GM23338 (cell line): ENCODE results near the gene NTRK3.

Experiments used
- CREB1 ChIP-seq: fragments of 250-450 bp; sonication (Bioruptor Pico); IDR thresholded peaks from 2 replicates; pipeline ENCODE4 v1.5.0; 2020; ENCODE audit warnings: low read depth, mild to moderate bottlenecking, moderate library complexity
- EZH2 ChIP-seq: fragments of 200-600 bp; sonication (generic); IDR thresholded peaks from one replicate; pipeline ENCODE4 v1.8.0; 2017; ENCODE audit warnings: antibody characterized with exemption, mild to moderate bottlenecking, low read depth; ENCODE audit not compliant: unreplicated experiment
- EZH2phosphoT487 ChIP-seq: fragments of 200-600 bp; sonication (generic); IDR thresholded peaks from one replicate; pipeline ENCODE4 v1.8.1; 2018; ENCODE audit warnings: antibody characterized with exemption; ENCODE audit not compliant: unreplicated experiment
- JUNB ChIP-seq: IDR thresholded peaks from one replicate; pipeline ENCODE4 v1.6.1; 2016; ENCODE audit warnings: antibody characterized with exemption; ENCODE audit not compliant: unreplicated experiment
- NANOG ChIP-seq: IDR thresholded peaks from 2 replicates; pipeline ENCODE4 v1.6.1; 2016; ENCODE audit warnings: antibody characterized with exemption, borderline replicate concordance
- POLR2AphosphoS5 ChIP-seq: IDR thresholded peaks from 2 replicates; pipeline ENCODE4 v1.6.1; 2016; ENCODE audit warnings: antibody characterized with exemption, low read depth
- STAT1 ChIP-seq: IDR thresholded peaks from one replicate; pipeline ENCODE4 v1.6.1; 2016; ENCODE audit warnings: antibody characterized with exemption; ENCODE audit not compliant: unreplicated experiment
- ZNF331 ChIP-seq: fragments of 250-450 bp; sonication (Bioruptor Pico); IDR thresholded peaks from 2 replicates; pipeline ENCODE4 v1.5.0; 2020; ENCODE audit warnings: low read depth, mild to moderate bottlenecking, moderate library complexity
- TF ChIP-seq, protein P1 (sequence below), 2 experiments: fragments of 200-600 bp in 1 of 2; sonication (generic) in 1 of 2; conservative IDR thresholded peaks; 2 replicates each; pipeline versions ENCODE4 v1.5.1 to v1.6.1; 2016 to 2017; ENCODE audit warnings: antibody characterized with exemption in 2 of 2, low read depth in 2 of 2, mild to moderate bottlenecking in 2 of 2, moderate library complexity in 1 of 2
- TF ChIP-seq, protein P2 (sequence below): IDR thresholded peaks from 2 replicates; pipeline ENCODE4 v1.6.1; 2016; ENCODE audit warnings: antibody characterized with exemption
- TF ChIP-seq, protein P3 (sequence below): IDR thresholded peaks from one replicate; pipeline ENCODE4 v1.6.1; 2018; ENCODE audit warnings: antibody characterized with exemption; ENCODE audit not compliant: unreplicated experiment

DNA sequence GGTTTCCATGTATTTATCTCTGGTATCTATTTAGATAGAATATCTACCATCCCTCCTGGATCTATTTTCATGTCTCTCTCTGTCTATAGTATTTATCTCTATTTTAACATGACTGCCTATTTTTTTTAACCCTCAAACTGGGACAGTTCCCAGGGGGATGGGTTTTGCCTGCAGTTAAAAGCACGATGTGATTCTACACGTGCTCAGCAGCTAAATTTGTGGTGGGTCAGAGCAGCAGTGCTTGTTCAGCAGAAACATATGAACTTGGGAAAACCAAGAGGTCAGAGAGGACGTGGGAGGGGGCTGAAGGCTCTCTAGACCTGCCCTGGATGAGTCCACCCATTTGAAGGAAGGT is 189.2 kb downstream of the NTRK3 start:
- TF ChIP-seq, protein P1, sequence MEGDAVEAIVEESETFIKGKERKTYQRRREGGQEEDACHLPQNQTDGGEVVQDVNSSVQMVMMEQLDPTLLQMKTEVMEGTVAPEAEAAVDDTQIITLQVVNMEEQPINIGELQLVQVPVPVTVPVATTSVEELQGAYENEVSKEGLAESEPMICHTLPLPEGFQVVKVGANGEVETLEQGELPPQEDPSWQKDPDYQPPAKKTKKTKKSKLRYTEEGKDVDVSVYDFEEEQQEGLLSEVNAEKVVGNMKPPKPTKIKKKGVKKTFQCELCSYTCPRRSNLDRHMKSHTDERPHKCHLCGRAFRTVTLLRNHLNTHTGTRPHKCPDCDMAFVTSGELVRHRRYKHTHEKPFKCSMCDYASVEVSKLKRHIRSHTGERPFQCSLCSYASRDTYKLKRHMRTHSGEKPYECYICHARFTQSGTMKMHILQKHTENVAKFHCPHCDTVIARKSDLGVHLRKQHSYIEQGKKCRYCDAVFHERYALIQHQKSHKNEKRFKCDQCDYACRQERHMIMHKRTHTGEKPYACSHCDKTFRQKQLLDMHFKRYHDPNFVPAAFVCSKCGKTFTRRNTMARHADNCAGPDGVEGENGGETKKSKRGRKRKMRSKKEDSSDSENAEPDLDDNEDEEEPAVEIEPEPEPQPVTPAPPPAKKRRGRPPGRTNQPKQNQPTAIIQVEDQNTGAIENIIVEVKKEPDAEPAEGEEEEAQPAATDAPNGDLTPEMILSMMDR (conservative IDR thresholded peaks at IDR 0.05; ENCODE audit: low read depth in 2 of 2) = no peak
- TF ChIP-seq EZH2 (no peak), EZH2phosphoT487 (no peak), POLR2AphosphoS5 (no peak), CREB1 (CRISPR knock-in tag) (no peak), JUNB (no peak), STAT1 (no peak), ZNF331 (no peak), NANOG (no peak)
- TF ChIP-seq, protein P2, sequence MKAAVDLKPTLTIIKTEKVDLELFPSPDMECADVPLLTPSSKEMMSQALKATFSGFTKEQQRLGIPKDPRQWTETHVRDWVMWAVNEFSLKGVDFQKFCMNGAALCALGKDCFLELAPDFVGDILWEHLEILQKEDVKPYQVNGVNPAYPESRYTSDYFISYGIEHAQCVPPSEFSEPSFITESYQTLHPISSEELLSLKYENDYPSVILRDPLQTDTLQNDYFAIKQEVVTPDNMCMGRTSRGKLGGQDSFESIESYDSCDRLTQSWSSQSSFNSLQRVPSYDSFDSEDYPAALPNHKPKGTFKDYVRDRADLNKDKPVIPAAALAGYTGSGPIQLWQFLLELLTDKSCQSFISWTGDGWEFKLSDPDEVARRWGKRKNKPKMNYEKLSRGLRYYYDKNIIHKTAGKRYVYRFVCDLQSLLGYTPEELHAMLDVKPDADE = no peak
- TF ChIP-seq, protein P3, sequence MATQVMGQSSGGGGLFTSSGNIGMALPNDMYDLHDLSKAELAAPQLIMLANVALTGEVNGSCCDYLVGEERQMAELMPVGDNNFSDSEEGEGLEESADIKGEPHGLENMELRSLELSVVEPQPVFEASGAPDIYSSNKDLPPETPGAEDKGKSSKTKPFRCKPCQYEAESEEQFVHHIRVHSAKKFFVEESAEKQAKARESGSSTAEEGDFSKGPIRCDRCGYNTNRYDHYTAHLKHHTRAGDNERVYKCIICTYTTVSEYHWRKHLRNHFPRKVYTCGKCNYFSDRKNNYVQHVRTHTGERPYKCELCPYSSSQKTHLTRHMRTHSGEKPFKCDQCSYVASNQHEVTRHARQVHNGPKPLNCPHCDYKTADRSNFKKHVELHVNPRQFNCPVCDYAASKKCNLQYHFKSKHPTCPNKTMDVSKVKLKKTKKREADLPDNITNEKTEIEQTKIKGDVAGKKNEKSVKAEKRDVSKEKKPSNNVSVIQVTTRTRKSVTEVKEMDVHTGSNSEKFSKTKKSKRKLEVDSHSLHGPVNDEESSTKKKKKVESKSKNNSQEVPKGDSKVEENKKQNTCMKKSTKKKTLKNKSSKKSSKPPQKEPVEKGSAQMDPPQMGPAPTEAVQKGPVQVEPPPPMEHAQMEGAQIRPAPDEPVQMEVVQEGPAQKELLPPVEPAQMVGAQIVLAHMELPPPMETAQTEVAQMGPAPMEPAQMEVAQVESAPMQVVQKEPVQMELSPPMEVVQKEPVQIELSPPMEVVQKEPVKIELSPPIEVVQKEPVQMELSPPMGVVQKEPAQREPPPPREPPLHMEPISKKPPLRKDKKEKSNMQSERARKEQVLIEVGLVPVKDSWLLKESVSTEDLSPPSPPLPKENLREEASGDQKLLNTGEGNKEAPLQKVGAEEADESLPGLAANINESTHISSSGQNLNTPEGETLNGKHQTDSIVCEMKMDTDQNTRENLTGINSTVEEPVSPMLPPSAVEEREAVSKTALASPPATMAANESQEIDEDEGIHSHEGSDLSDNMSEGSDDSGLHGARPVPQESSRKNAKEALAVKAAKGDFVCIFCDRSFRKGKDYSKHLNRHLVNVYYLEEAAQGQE = no peak
